ENCODE measurements around the gene TGFBR3.

TGFBR3 gene

DNA sequence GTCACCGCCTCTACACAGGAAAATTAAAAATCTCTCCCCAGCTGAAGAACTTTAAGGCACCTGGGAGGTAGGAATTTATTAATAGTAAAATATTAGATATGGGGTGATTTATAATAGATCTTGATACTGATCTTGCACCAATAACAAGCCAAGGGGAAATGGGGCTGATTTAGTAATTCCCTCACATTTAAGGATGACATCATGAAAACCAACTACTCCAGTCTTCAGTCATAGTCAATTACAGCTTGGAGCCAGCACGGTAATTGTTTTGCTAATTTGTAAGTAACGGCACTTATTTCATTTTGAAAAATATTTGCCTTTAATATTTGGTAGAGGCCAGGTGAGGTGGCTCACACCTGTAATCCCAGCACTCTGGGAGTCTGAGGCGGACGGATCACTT, 92.8 kb downstream of the TGFBR3 start:
- TF ChIP-seq ZNF23 (tag by site-specific recombination; IDR thresholded peaks at IDR 0.05; ENCODE audit: borderline replicate concordance) (no peak), ZNF629 (tag by site-specific recombination; IDR thresholded peaks at IDR 0.05) (peak; percentile 79), ZNF561 (tag by site-specific recombination; IDR thresholded peaks at IDR 0.05; ENCODE audit: borderline replicate concordance) (0 out of 2 replicates have a peak, but pooled peaks have one; percentile 16)
- TF ChIP-seq, protein P1, sequence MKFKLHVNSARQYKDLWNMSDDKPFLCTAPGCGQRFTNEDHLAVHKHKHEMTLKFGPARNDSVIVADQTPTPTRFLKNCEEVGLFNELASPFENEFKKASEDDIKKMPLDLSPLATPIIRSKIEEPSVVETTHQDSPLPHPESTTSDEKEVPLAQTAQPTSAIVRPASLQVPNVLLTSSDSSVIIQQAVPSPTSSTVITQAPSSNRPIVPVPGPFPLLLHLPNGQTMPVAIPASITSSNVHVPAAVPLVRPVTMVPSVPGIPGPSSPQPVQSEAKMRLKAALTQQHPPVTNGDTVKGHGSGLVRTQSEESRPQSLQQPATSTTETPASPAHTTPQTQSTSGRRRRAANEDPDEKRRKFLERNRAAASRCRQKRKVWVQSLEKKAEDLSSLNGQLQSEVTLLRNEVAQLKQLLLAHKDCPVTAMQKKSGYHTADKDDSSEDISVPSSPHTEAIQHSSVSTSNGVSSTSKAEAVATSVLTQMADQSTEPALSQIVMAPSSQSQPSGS (tag by site-specific recombination; IDR thresholded peaks at IDR 0.05; ENCODE audit: low read depth) = peak; percentile 92
- Histone ChIP-seq H3K27ac (ENCODE audit: extremely low read depth, low read depth, low read length) (no peak overlapping the region), H3K36me3 (ENCODE audit: control insufficient read depth in 2 of 2, insufficient read depth in 1 of 2, low read length in 2 of 2) (no peaks in the 10 kb centered on the region), H3K9me3 (ENCODE audit: control insufficient read depth, insufficient read depth, low read depth, low read length) (no peaks in the 10 kb centered on the region), H3K4me3 (ENCODE audit: low read depth, low read length) (no peak overlapping the region), H3K4me1 (ENCODE audit: control insufficient read depth, insufficient read depth, low read length) (peaks cover 21% of the 10 kb centered on the region)
- POLR2A ChIA-PET = no interaction called here
- CTCF ChIA-PET = interaction anchor here (1.1 to 1.5 kb wide), 2 partner anchors 18 to 136 kb away, joined by 3 to 5 read pairs; no protein-coding TSS in a partner anchor

DNA sequence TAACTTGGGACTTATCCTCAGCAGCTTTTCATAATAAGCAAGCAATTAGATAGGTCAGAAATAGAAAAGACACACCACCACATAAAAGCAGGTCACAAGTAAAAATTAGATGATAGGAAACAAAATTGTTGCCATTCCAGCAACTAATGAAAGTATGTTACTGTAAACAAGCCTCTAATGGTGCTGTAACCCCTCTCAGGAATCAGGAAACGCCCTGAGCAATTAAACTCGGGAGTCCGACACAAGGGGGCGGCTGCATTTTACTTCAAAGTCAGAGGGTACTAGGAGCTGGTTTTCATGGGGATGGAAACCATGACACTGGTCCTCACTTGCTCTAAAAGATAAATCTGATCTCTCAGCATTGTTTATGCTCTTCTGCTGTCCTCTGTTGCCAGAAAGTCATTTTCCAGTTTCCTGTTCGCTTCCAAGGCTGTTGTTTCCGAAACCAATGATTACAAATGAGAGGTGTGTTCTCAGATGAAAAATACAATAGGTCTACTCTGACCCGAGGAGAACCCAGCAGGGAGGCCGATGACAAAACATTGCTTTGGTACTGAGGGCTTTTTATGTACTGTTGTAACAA, 93.4 kb downstream of the TGFBR3 start:
- Histone ChIP-seq H3K36me3 (ENCODE audit: control insufficient read depth in 2 of 2, insufficient read depth in 1 of 2, low read length in 2 of 2) (no peaks in the 10 kb centered on the region), H3K4me3 (ENCODE audit: low read depth, low read length) (no peak overlapping the region), H3K4me1 (ENCODE audit: control insufficient read depth, insufficient read depth, low read length) (peaks cover 21% of the 10 kb centered on the region), H3K9me3 (ENCODE audit: control insufficient read depth, insufficient read depth, low read depth, low read length) (no peaks in the 10 kb centered on the region), H3K27ac (ENCODE audit: extremely low read depth, low read depth, low read length) (no peak overlapping the region)
- POLR2A ChIA-PET = no interaction called here
- CTCF ChIA-PET = interaction anchor here (0.6 to 1.5 kb wide), 6 partner anchors 18 to 520 kb away, joined by 3 to 7 read pairs (median 4); no protein-coding TSS in a partner anchor
- TF ChIP-seq YY2 (tag by site-specific recombination; IDR thresholded peaks at IDR 0.05) (no peak), SP7 (tag by site-specific recombination; IDR thresholded peaks at IDR 0.05) (peak; percentile 88), HOXC10 (CRISPR knock-in tag; IDR thresholded peaks at IDR 0.05) (no peak), ZNF785 (tag by site-specific recombination; IDR thresholded peaks at IDR 0.05) (no peak), TRIM28 (IDR thresholded peaks at IDR 0.05; ENCODE audit: borderline replicate concordance, low read length) (peak; percentile 86), BCL11B (tag by site-specific recombination; IDR thresholded peaks at IDR 0.05; ENCODE audit: low read depth) (no peak), RBAK (tag by site-specific recombination; IDR thresholded peaks at IDR 0.05) (no peak), ZFP3 (tag by site-specific recombination; IDR thresholded peaks at IDR 0.05; ENCODE audit: low read depth) (no peak), ZNF302 (tag by site-specific recombination; IDR thresholded peaks at IDR 0.05; ENCODE audit: low read depth) (no peak), ZBTB48 (tag by site-specific recombination; IDR thresholded peaks at IDR 0.05) (peak; percentile 29; the same call in 1 of the 2 replicates), ZNF776 (tag by site-specific recombination; IDR thresholded peaks at IDR 0.05; ENCODE audit: borderline replicate concordance) (no peak), ZNF600 (tag by site-specific recombination; IDR thresholded peaks at IDR 0.05) (0 out of 2 replicates have a peak, but pooled peaks have one; percentile 28), ZNF514 (tag by site-specific recombination; IDR thresholded peaks at IDR 0.05) (no peak), KLF10 (tag by site-specific recombination; IDR thresholded peaks at IDR 0.05) (peak; percentile 70), ZNF549 (tag by site-specific recombination; IDR thresholded peaks at IDR 0.05) (no peak), ZEB2 (tag by site-specific recombination; IDR thresholded peaks at IDR 0.05) (0 out of 2 replicates have a peak, but pooled peaks have one; percentile 25), ZNF335 (tag by site-specific recombination; conservative IDR thresholded peaks at IDR 0.05) (0 out of 2 replicates have a peak, but pooled peaks have one; percentile 9), ZNF157 (tag by site-specific recombination; IDR thresholded peaks at IDR 0.05) (no peak), ZNF530 (tag by site-specific recombination; IDR thresholded peaks at IDR 0.05; ENCODE audit: low read depth) (no peak), ZNF561 (tag by site-specific recombination; IDR thresholded peaks at IDR 0.05; ENCODE audit: borderline replicate concordance) (0 out of 2 replicates have a peak, but pooled peaks have one; percentile 42), ZBTB10 (tag by site-specific recombination; IDR thresholded peaks at IDR 0.05) (no peak), ZBTB44 (tag by site-specific recombination; IDR thresholded peaks at IDR 0.05) (peak; percentile 33; the same call in 1 of the 2 replicates), ZNF791 (tag by site-specific recombination; IDR thresholded peaks at IDR 0.05) (no peak), KLF1 (tag by site-specific recombination; IDR thresholded peaks at IDR 0.05) (peak; percentile 67)
- TF ChIP-seq, protein P2, sequence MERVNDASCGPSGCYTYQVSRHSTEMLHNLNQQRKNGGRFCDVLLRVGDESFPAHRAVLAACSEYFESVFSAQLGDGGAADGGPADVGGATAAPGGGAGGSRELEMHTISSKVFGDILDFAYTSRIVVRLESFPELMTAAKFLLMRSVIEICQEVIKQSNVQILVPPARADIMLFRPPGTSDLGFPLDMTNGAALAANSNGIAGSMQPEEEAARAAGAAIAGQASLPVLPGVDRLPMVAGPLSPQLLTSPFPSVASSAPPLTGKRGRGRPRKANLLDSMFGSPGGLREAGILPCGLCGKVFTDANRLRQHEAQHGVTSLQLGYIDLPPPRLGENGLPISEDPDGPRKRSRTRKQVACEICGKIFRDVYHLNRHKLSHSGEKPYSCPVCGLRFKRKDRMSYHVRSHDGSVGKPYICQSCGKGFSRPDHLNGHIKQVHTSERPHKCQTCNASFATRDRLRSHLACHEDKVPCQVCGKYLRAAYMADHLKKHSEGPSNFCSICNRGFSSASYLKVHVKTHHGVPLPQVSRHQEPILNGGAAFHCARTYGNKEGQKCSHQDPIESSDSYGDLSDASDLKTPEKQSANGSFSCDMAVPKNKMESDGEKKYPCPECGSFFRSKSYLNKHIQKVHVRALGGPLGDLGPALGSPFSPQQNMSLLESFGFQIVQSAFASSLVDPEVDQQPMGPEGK (tag by site-specific recombination; IDR thresholded peaks at IDR 0.05) = 0 out of 2 replicates have a peak, but pooled peaks have one; percentile 18
